SU-DHL-6 (cell line): ENCODE results near the gene NRAP.

ENCODE experiments used
- EZH2phosphoT487 ChIP-seq: fragments of 200-600 bp; sonication (generic), shearing (Covaris generic); conservative IDR thresholded peaks from 2 replicates; pipeline ENCODE4 v1.6.1; 2018; ENCODE audit warnings: mild to moderate bottlenecking, antibody characterized with exemption, low read length, moderate library complexity, mixed read lengths
- TF ChIP-seq, protein P1 (sequence below): fragments of 200-600 bp; sonication (generic); IDR thresholded peaks from one replicate; pipeline ENCODE4 v1.5.1; 2017; ENCODE audit warnings: antibody characterized with exemption, mild to moderate bottlenecking, low read length, moderate library complexity; ENCODE audit not compliant: insufficient read depth, poor library complexity, severe bottlenecking

DNA sequence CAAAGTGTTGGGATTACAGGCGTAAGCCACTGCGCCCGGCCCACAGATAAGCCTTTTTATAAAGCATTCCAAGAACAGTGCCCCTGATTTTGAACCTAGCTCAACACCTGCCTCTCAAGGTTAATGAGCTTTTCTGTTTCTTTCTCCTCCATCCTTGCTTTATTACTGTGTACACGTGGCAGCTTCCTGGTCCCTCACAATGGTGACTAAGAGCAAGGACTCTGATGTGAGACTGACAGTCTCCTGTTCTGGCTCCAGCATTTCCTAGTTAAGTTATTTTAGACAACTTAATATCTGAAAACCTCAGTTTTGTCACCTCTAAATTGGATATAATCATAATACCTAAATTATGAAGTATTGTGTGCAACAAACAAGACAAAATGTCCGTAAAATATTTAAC lies 101.1 kb downstream of the NRAP start:
- TF ChIP-seq, protein P1, sequence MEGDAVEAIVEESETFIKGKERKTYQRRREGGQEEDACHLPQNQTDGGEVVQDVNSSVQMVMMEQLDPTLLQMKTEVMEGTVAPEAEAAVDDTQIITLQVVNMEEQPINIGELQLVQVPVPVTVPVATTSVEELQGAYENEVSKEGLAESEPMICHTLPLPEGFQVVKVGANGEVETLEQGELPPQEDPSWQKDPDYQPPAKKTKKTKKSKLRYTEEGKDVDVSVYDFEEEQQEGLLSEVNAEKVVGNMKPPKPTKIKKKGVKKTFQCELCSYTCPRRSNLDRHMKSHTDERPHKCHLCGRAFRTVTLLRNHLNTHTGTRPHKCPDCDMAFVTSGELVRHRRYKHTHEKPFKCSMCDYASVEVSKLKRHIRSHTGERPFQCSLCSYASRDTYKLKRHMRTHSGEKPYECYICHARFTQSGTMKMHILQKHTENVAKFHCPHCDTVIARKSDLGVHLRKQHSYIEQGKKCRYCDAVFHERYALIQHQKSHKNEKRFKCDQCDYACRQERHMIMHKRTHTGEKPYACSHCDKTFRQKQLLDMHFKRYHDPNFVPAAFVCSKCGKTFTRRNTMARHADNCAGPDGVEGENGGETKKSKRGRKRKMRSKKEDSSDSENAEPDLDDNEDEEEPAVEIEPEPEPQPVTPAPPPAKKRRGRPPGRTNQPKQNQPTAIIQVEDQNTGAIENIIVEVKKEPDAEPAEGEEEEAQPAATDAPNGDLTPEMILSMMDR, result no peak
- TF ChIP-seq EZH2phosphoT487, result no peak
